AG09309 (cell line): Measurements from ENCODE around the gene TNFRSF1B.
"Not testable (repeated sequence)": the region's sequence is repeated elsewhere in the genome, so short reads cannot be mapped to it uniquely, and the experiment has no call there.

ENCODE experiments used
- DNase-seq: peaks from one replicate; pipeline ENCODE4 v3.0.0-alpha.2; 2010; ENCODE audit warnings: low read depth
- H3K4me3 ChIP-seq: 2 replicates; pipeline ENCODE4 v1.5.1; 2011; ENCODE audit warnings: mild to moderate bottlenecking, low read depth, low read length, moderate library complexity; ENCODE audit not compliant: control insufficient read depth
- CTCF ChIP-seq: IDR thresholded peaks from 2 replicates; pipeline ENCODE4 v1.5.1; 2011; ENCODE audit warnings: mild to moderate bottlenecking, low read depth, low read length, inconsistent platforms; ENCODE audit not compliant: insufficient read depth, control insufficient read depth; ENCODE audit errors: missing control alignments

TNFRSF1B gene

GRCh38 chr1:12219800-12220199 is 53.0 kb downstream of the TNFRSF1B start:
- DNase-seq, result no peak
- TF ChIP-seq CTCF, result no peak
- no peak overlapping the region for H3K4me3 ChIP-seq

- no peak overlapping the region for H3K4me3 ChIP-seq
- TF ChIP-seq CTCF, result no peak
- DNase-seq, result no peak
These were observed 54.1 kb downstream of the TNFRSF1B start for GRCh38 chr1:12220890-12221289.

- not testable (repeated sequence) for DNase-seq, H3K4me3 ChIP-seq
These were observed 55.9 kb downstream of the TNFRSF1B start for GRCh38 chr1:12222700-12223099.

- not testable (repeated sequence) for DNase-seq, H3K4me3 ChIP-seq
These were observed 57.3 kb downstream of the TNFRSF1B start for GRCh38 chr1:12224092-12224491.

GRCh38 chr1:12228979-12229378 is 62.2 kb downstream of the TNFRSF1B start:
- no peak for DNase-seq
- no peak overlapping the region for H3K4me3 ChIP-seq
- TF ChIP-seq CTCF, result no peak

- no peak for TF ChIP-seq CTCF
- DNase-seq, result no peak
- H3K4me3 ChIP-seq, result no peak overlapping the region
These were observed 62.6 kb downstream of the TNFRSF1B start for GRCh38 chr1:12229386-12229834.

- DNase-seq, result no peak
- peak within 1 kb of the TSS; percentile 88 for H3K4me3 ChIP-seq
- TF ChIP-seq CTCF, result peak; percentile 78
These were observed 63.2 kb downstream of the TNFRSF1B start, which contains the start of gene VPS13D for GRCh38 chr1:12229835-12230548. VPS13D (plus strand) TSS chr1:12230030; CDS start chr1:12234267, 4,237 bp downstream.

GRCh38 chr1:12230549-12231275 is 63.9 kb downstream of the TNFRSF1B start:
- H3K4me3 ChIP-seq, result peak overlapping the region; percentile 88

More at GRCh38 chr1:12230549-12231275, 63.9 kb downstream of the TNFRSF1B start:
- no peak for DNase-seq
- no peak for TF ChIP-seq CTCF
